NT2/D1 (cell line): Measurements from ENCODE around the gene DIAPH1.

Experiments used
- DNase-seq: peaks from one replicate; pipeline ENCODE4 v3.0.0-alpha.2; 2011; ENCODE audit warnings: low read depth, low spot score
- H3K27me3 ChIP-seq: 2 replicates; pipeline ENCODE4 v1.6.0; 2011; ENCODE audit warnings: mild to moderate bottlenecking; ENCODE audit not compliant: insufficient read length, insufficient read depth
- H3K36me3 ChIP-seq: 2 replicates; pipeline ENCODE4 v1.6.1; 2011; ENCODE audit warnings: mild to moderate bottlenecking, low read length, mixed read lengths; ENCODE audit not compliant: insufficient read depth, insufficient read length
- H3K4me1 ChIP-seq: 2 replicates; pipeline ENCODE4 v1.5.1; 2011; ENCODE audit not compliant: insufficient read depth, insufficient read length
- H3K4me3 ChIP-seq: 2 replicates; pipeline ENCODE4 v1.5.1; 2011; ENCODE audit warnings: low read depth; ENCODE audit not compliant: insufficient read length
- H3K9ac ChIP-seq: 2 replicates; pipeline ENCODE4 v1.6.0; 2011; ENCODE audit warnings: low read depth; ENCODE audit not compliant: insufficient read length
- H3K9me3 ChIP-seq: 2 replicates; pipeline ENCODE4 v1.5.1; 2011; ENCODE audit warnings: mild to moderate bottlenecking, low read length; ENCODE audit not compliant: insufficient read depth
- SUZ12 ChIP-seq: IDR thresholded peaks from 2 replicates; pipeline ENCODE4 v1.6.1; 2011; ENCODE audit not compliant: insufficient read length, insufficient read depth; ENCODE audit errors: extremely low read depth
- YY1 ChIP-seq: IDR thresholded peaks from 2 replicates; pipeline ENCODE4 v1.6.1; 2011; ENCODE audit not compliant: insufficient read length, insufficient read depth
- ZNF274 ChIP-seq: IDR thresholded peaks from 2 replicates; pipeline ENCODE4 v1.6.1; 2011; ENCODE audit warnings: mild to moderate bottlenecking, low read depth, low read length

The DIAPH1 gene

DNA sequence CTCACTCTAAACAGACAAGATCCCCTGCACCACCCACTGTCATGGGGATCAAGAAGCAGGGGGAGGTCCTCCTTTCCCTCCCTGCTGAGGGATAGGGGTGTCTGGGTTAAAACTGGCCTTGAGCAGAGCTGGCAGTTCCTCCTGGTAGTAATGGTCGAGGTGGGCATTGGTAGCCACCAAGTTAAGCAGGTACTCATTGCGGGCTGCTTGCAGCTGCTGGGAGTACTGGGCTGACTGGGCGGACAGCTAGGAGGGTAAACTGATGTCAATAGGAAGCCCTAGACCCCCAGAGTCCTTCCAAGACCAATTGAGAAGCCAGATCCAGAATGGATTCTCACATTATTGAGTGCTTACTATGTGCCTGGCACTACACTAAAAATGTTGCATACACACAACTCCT lies 29.1 kb upstream of the DIAPH1 start:
- H3K4me1 ChIP-seq, result peaks cover 8% of the 10 kb centered on the region
- H3K36me3 ChIP-seq, result peaks cover 22% of the 10 kb centered on the region
- no peaks in the 10 kb centered on the region for H3K9me3 ChIP-seq
- H3K4me3 ChIP-seq, result no peak overlapping the region
- no peak for DNase-seq
- peaks cover 11% of the 10 kb centered on the region for H3K27me3 ChIP-seq
- H3K9ac ChIP-seq, result no peak overlapping the region
- TF ChIP-seq SUZ12 (no peak), YY1 (no peak), ZNF274 (no peak)

DNA sequence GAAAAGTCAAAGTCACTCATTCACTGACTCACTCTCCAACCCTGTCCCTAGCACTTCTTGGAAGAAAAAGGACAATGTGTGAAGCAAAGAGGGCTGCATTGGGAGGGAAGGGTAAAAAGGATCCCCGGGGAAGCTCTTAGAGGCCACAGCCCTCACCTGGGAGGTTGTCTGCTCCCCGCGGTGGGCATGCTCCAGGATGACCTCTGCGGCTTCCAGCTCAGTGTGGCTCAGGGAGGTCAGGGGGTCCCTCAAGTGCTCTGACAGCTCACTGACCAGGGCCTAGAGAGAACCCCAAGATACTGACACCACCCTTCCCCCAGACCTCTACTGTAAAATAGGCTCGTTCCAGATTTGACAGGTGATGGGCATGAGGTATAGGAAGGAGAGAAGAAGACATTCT lies 28.4 kb upstream of the DIAPH1 start:
- peaks cover 7% of the 10 kb centered on the region for H3K27me3 ChIP-seq
- peaks cover 26% of the 10 kb centered on the region for H3K36me3 ChIP-seq
- no peak overlapping the region for H3K4me3 ChIP-seq
- no peak for DNase-seq
- no peak overlapping the region for H3K9ac ChIP-seq
- H3K4me1 ChIP-seq, result peaks cover 8% of the 10 kb centered on the region
- no peak for TF ChIP-seq YY1
- no peak for TF ChIP-seq SUZ12
- no peak for TF ChIP-seq ZNF274
- H3K9me3 ChIP-seq, result no peaks in the 10 kb centered on the region

DNA sequence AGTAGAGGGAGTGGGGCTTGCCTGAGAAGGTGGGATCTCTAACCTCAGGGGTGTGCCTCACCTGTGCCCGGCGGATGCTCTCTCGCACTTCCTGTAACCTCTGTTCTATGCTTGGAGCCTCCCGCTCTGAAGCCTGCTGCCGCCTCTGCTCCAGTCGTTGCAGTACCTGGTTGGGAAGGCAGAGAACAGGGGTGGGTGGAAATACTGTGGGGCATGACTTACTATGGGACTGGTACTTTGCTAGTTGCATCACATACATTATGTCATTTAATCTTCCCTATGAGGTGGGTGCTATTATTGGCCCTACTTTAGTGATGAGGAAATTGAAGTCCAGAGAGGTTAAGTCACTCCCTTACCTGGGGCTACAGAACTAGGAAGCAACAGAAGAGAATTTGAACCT lies 27.2 kb upstream of the DIAPH1 start:
- no peak overlapping the region for H3K4me3 ChIP-seq
- no peak for TF ChIP-seq SUZ12
- no peak for TF ChIP-seq YY1
- no peak for TF ChIP-seq ZNF274
- H3K36me3 ChIP-seq, result peaks cover 32% of the 10 kb centered on the region
- H3K9me3 ChIP-seq, result no peaks in the 10 kb centered on the region
- H3K9ac ChIP-seq, result no peak overlapping the region
- DNase-seq, result no peak
- H3K27me3 ChIP-seq, result no peaks in the 10 kb centered on the region
- peaks cover 8% of the 10 kb centered on the region for H3K4me1 ChIP-seq

DNA sequence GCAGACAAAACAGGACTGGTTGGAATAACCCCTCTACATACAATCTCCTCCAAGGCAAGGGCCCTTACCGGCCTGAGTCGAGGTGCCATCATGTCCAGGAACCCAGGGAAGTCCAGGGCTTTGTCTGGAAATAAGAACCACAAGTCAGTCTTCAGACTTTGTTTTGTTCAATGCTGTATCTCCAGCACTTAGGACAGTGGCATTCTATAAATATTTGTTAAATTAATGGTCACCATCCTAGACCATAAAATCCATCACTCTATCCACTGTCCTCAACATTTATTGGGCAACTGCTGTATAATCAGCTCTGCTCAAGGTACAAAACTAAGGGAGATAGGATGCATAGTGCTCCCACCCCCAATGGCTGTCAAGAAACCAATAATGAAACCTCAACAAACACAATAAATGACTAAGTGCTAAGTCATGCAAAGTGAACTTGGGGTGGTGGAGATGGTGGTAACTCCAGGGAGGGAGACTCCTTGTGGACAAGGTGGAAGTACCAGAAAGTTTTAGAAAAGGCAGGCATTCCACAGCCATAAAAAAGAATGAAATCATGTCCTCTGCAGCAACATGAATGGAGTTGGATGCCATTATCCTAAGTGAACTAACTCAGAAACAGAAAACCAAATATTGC lies 23.0 kb upstream of the DIAPH1 start:
- Histone ChIP-seq H3K9ac (no peak overlapping the region), H3K9me3 (no peaks in the 10 kb centered on the region), H3K4me1 (peaks cover 6% of the 10 kb centered on the region), H3K4me3 (no peak overlapping the region), H3K36me3 (peaks cover 37% of the 10 kb centered on the region), H3K27me3 (no peaks in the 10 kb centered on the region)
- no peak for TF ChIP-seq SUZ12
- TF ChIP-seq YY1, result no peak
- TF ChIP-seq ZNF274, result no peak
- DNase-seq, result no peak

DNA sequence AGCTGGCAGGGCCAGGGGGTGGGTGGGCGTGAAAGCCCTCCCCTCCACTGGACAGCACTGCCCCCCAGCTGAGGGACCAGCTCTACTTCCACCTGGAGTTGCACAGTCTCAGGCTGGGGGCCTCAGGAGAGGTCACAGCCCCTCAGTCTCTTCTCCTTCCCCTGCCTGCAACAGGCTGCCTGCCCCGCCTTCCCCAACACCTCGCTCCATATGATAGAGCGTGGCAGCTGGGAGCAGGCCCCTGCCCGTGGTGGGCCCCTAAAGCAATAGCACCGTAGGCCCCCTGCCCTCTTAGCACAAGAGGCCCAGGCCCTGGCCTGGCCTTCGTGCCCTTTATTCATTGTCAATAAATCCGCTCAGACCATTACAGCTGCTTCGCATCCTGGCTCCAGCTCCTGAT lies 21.9 kb upstream of the DIAPH1 start:
- Histone ChIP-seq H3K36me3 (peaks cover 28% of the 10 kb centered on the region), H3K9ac (no peak overlapping the region), H3K4me3 (no peak overlapping the region), H3K9me3 (no peaks in the 10 kb centered on the region), H3K27me3 (no peaks in the 10 kb centered on the region), H3K4me1 (peaks cover 4% of the 10 kb centered on the region)
- TF ChIP-seq ZNF274, result no peak
- TF ChIP-seq YY1, result no peak
- TF ChIP-seq SUZ12, result no peak
- no peak for DNase-seq

DNA sequence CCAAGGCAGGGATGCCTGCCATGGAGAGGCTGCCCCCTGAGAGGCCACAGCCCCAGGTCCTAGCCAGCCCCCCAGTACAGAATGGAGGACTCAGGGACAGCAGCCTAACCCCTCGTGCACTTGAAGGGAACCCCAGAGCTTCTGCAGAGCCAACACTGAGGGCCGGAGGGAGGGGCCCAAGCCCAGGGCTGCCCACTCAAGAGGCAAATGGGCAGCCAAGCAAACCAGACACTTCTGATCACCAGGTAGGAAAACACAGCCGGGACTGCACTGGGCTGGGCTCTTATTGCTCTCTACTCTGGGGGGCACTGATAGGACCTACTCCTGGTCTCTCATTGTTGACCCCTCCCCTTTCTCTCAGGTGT lies 21.2 kb upstream of the DIAPH1 start:
- no peak for TF ChIP-seq ZNF274
- no peak for TF ChIP-seq SUZ12
- TF ChIP-seq YY1, result no peak
- Histone ChIP-seq H3K27me3 (no peaks in the 10 kb centered on the region), H3K36me3 (peaks cover 27% of the 10 kb centered on the region), H3K4me3 (no peak overlapping the region), H3K9ac (no peak overlapping the region), H3K4me1 (peaks cover 4% of the 10 kb centered on the region), H3K9me3 (no peaks in the 10 kb centered on the region)
- DNase-seq, result no peak

DNA sequence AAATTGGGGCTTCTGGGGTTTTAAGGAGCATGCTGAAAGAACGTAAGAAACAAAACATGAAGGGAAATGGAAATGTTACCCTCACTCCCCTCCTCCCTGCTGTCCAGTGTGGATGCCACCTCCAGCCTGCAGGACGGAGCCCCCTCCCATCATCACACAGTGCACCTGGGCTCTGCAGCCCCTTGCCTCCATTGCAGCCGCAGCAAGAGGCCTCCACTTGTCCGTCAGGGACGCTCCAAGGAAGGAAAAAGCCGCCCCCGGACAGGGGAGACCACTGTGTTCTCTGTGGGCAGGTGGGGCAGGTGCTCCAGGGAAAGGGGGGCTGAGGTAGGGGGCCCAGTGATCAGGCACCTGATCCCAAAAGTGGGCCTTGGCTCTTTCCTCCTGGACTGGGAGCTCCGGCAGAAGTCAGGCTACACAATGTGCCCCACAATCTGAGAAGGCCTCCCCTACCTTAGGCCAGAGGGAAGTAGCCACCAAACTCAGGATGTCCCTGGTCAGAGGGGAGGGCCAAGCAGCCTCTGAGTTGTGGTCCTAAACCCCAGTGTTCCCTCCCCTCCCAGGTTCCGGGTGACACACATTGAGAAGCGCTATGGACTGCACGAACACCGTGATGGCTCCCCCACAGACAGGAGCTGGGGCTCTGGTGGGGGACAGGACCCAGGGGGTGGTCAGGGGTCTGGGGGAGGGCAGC lies 20.7 kb upstream of the DIAPH1 start:
- H3K27me3 ChIP-seq, result no peaks in the 10 kb centered on the region
- no peak for DNase-seq
- no peak overlapping the region for H3K4me3 ChIP-seq
- no peak overlapping the region for H3K9ac ChIP-seq
- TF ChIP-seq ZNF274 (no peak), SUZ12 (no peak), YY1 (no peak)
- peaks cover 31% of the 10 kb centered on the region for H3K36me3 ChIP-seq
- no peaks in the 10 kb centered on the region for H3K9me3 ChIP-seq
- peaks cover 4% of the 10 kb centered on the region for H3K4me1 ChIP-seq
